ENCODE results near the gene CTNNAL1. TPM values are rescaled to one million over a fixed set of nuclear protein-coding genes. Genes with fewer than 3 reads are reported as not detected.

The CTNNAL1 gene
- total RNA-seq, 1 donor from 2014 or later, result 16.4 TPM

DNA sequence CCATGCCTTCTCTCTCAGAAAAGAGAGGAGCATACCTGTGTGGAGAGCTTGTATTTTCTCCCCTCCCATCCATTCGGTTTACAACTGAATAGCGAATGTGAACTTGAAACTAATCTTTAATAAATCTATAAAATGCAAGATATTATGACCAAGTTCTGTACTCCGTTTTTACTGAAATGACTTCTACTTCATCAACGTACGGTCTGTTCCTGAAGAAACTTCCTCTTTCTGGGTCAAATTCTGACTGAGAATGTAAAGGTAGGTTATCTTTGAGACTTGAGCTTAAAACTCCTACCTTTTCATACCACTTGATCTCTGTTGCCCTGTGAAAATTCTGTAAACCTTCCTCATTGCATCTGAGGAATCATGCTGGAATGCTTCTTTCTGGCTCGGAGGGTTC is 4.2 kb upstream of the CTNNAL1 start:
- Histone ChIP-seq H3K4me3 (no peak overlapping the region), H3K36me3 (peaks cover 2 to 3% of the 10 kb centered on the region in 2 donors), H3K27me3 (no peaks in the 10 kb centered on the region), H3K27ac (no peak overlapping the region), H3K4me1 (no peaks in the 10 kb centered on the region), H3K9me3 (no peaks in the 10 kb centered on the region)
- intact Hi-C loops (cut with DNase I), result no loop called here
- TF ChIP-seq, protein P1, sequence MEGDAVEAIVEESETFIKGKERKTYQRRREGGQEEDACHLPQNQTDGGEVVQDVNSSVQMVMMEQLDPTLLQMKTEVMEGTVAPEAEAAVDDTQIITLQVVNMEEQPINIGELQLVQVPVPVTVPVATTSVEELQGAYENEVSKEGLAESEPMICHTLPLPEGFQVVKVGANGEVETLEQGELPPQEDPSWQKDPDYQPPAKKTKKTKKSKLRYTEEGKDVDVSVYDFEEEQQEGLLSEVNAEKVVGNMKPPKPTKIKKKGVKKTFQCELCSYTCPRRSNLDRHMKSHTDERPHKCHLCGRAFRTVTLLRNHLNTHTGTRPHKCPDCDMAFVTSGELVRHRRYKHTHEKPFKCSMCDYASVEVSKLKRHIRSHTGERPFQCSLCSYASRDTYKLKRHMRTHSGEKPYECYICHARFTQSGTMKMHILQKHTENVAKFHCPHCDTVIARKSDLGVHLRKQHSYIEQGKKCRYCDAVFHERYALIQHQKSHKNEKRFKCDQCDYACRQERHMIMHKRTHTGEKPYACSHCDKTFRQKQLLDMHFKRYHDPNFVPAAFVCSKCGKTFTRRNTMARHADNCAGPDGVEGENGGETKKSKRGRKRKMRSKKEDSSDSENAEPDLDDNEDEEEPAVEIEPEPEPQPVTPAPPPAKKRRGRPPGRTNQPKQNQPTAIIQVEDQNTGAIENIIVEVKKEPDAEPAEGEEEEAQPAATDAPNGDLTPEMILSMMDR (IDR thresholded peaks at IDR 0.05), result no peak
- no peak for DNase-seq (ENCODE audit: low spot score in 2 of 2)

DNA sequence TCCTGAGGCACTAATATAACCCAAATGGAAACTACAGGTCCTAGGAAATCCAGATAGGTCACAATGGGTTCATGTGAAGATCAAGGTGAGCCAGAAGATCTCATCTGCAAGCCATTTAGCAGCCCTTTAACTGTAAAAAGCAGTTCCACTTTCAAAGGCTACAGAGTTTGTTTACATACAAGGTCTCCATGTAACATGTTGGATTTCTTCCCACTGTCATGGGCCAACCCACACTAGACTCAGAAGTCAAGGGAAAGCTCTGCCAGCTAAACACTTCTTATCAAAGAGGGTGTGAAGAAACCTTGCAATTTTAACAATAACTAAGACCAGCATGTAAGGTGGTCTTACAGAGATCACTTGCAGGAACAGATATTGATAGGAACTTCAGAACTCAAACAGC is 3.8 kb upstream of the CTNNAL1 start:
- TF ChIP-seq, protein P1 (IDR thresholded peaks at IDR 0.05), result no peak
- DNase-seq (ENCODE audit: low spot score in 2 of 2), result no peak
- no peaks in the 10 kb centered on the region for H3K27me3 ChIP-seq
- H3K9me3 ChIP-seq, result no peaks in the 10 kb centered on the region
- H3K27ac ChIP-seq, result no peak overlapping the region
- intact Hi-C loops (cut with DNase I), result no loop called here
- H3K36me3 ChIP-seq, result peaks cover 1 to 3% of the 10 kb centered on the region in 2 donors
- H3K4me3 ChIP-seq, result no peak overlapping the region
- no peaks in the 10 kb centered on the region for H3K4me1 ChIP-seq

DNA sequence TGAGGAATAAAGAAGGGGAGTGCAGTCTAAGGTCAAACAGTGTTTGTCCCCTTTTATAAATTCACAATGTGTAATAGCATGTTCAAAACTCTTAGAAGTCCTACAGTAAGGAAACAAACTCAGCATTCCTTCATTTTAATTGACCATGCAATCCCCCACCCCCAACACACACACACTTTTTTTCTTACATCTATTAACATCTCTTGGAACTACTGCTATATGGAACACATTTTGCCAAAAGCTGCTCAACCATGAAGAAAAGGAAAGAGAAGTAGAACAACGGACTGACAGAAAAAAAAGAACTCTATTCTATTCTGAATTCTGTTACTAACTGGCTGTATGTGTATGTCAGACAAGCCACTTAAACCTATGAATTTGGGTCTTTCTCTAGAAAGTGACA is 2.8 kb upstream of the CTNNAL1 start:
- Histone ChIP-seq H3K4me3 (no peak overlapping the region), H3K4me1 (peaks cover 0 to 4% of the 10 kb centered on the region in 2 donors), H3K9me3 (no peaks in the 10 kb centered on the region), H3K27me3 (no peaks in the 10 kb centered on the region), H3K27ac (no peak overlapping the region), H3K36me3 (peaks cover 0 to 3% of the 10 kb centered on the region in 2 donors)
- intact Hi-C loops (cut with DNase I), result no loop called here
- TF ChIP-seq, protein P1 (IDR thresholded peaks at IDR 0.05), result no peak
- DNase-seq (ENCODE audit: low spot score in 2 of 2), result no peak

DNA sequence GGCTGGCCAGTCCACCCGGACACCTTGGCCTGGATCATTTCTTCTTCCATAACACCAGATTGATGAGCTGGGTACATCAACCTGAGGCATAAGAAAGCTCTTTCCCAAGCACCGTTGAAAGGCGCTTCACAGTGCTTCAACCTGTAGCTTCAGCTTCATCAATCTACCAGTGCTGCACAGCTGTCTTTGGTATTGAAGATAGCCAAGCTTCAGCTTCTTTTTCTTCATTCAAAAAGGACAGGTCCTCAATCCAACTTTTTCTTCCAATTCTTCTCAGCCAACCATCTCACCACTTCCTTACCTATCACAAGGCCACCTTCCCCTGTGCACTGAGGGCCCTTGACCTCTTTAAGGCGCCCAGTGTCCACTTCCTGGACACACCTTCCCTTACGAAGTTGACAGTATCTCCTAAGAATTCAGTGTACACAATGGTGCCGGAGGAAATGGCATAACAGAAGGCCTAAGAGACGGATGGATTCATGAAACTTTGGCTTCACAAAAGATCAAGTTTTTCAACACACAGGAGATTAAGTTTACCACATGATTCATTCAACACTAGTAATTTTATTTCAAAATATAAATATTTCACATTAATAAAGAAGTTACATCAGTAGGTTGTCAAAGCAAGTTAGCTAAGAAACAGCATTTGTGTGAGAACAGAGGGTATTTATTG is 1.4 kb upstream of the CTNNAL1 start:
- no peak overlapping the region for H3K4me3 ChIP-seq
- H3K4me1 ChIP-seq, result peaks cover 0 to 14% of the 10 kb centered on the region in 2 donors
- no peaks in the 10 kb centered on the region for H3K27me3 ChIP-seq
- DNase-seq (ENCODE audit: low spot score in 2 of 2), result no peak
- TF ChIP-seq, protein P1 (IDR thresholded peaks at IDR 0.05), result no peak
- H3K27ac ChIP-seq, result peak overlapping the region; percentile 94 to 99
- H3K9me3 ChIP-seq, result no peaks in the 10 kb centered on the region
- intact Hi-C loops (cut with DNase I), result loop anchor here (5.0 kb wide), 3 partner anchors 42 to 537 kb away; no protein-coding TSS in a partner anchor
- H3K36me3 ChIP-seq, result no peaks in the 10 kb centered on the region

DNA sequence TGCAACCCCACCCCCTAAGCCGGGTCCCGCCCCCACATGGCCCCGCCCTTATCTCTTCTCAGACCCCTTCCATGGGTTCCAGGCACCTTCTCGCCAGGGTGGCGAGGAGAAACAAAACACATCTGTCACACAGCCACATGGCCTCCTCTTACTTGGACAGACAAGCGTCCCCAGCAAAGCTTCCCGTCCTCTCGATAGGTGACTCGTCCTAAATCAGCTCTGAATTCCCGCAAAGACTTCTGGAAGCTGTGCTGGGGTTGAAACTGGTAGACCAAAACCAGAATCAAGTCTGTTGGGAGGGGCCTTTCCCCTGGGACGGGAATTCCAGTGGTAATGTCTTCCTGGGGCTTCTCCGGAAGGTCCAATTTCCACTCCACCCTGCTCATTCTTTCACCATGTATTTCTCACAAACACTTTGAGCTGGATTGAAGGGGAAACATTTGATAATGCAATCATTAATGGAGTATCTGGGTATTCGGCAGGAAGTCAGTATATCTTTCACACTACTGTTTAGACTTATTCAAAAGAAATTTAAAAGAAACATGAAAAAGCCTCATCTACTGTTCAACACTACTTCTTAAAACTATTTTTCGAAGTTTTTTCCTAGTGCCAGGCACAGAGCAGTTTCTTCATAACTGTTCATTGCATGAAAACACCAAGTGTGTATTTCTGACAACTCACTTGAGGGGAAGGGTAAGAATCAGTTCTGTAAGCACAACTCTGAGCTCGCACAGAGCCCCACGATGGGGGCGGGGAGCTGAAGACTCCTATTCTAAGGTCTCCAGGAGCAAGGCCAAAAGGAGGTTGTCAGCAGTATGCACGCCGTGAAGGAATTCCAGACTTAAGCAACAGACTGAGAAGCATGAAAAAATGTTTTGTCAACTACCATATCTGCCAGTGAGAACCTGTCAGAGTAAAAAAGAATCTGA is 644 bp upstream of the CTNNAL1 start:
- TF ChIP-seq, protein P1 (IDR thresholded peaks at IDR 0.05), result no peak
- peak in 1 of 2 donors; percentile 76 for DNase-seq (ENCODE audit: low spot score in 2 of 2)

More for the DNA sequence above, 644 bp upstream of the CTNNAL1 start:
- peak overlapping the region; percentile 87 to 98 for H3K4me3 ChIP-seq
- no peaks in the 10 kb centered on the region for H3K9me3 ChIP-seq
- no peaks in the 10 kb centered on the region for H3K36me3 ChIP-seq
- H3K4me1 ChIP-seq, result peaks cover 0 to 14% of the 10 kb centered on the region in 2 donors
- peak overlapping the region; percentile 94 to 99 for H3K27ac ChIP-seq
- no peaks in the 10 kb centered on the region for H3K27me3 ChIP-seq
- intact Hi-C loops (cut with DNase I), result loop anchor here (1.0 to 5.0 kb wide), 6 partner anchors 23 to 537 kb away; partner anchors contain the start of genes ABITRAM and ELP1

All from ascending aorta (tissue), 2 donors.